GM13976 (cell line): ENCODE results near the gene ELOVL2.

Experiments used
- DNase-seq: peaks from one replicate; pipeline ENCODE4 v3.0.0; 2012; ENCODE audit warnings: low spot score
- in situ Hi-C: fragments of 300-500 bp; cut with MboI; formaldehyde crosslinking; loops from one replicate; pipeline ENCODE4 v1.12.0; 2022; ENCODE audit warnings: low sequenced_read_pairs, mixed read lengths, inconsistent platforms; ENCODE audit not compliant: unreplicated experiment
- TF ChIP-seq, protein P1 (sequence below): IDR thresholded peaks from 2 replicates; pipeline ENCODE4 v1.5.1; 2012; ENCODE audit warnings: borderline replicate concordance, mild to moderate bottlenecking; ENCODE audit not compliant: insufficient read depth; ENCODE audit errors: extremely low read depth, missing control alignments, control extremely low read depth

The ELOVL2 gene

DNA sequence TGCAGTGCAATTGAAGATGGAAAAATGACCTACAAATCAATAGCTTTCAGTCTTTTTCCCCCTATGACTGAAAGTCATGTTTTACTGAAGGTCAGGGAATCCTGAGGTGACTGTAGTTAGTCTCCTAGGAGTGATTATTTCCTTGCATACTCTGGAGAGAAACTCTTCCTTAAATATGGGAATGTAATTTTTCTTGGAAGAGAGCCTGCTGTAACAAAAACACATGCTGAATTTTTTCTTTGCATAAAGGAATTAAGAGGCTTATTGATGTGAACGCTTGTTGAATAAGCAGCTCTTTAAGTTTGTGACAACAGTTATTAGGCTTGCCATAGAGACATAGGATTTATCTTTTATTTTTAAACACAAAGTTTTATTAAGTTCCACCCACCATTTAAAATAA lies 64.5 kb downstream of the ELOVL2 start:
- DNase-seq, result no peak
- TF ChIP-seq, protein P1, sequence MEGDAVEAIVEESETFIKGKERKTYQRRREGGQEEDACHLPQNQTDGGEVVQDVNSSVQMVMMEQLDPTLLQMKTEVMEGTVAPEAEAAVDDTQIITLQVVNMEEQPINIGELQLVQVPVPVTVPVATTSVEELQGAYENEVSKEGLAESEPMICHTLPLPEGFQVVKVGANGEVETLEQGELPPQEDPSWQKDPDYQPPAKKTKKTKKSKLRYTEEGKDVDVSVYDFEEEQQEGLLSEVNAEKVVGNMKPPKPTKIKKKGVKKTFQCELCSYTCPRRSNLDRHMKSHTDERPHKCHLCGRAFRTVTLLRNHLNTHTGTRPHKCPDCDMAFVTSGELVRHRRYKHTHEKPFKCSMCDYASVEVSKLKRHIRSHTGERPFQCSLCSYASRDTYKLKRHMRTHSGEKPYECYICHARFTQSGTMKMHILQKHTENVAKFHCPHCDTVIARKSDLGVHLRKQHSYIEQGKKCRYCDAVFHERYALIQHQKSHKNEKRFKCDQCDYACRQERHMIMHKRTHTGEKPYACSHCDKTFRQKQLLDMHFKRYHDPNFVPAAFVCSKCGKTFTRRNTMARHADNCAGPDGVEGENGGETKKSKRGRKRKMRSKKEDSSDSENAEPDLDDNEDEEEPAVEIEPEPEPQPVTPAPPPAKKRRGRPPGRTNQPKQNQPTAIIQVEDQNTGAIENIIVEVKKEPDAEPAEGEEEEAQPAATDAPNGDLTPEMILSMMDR, result no peak
- in situ Hi-C loops, result no loop called here

DNA sequence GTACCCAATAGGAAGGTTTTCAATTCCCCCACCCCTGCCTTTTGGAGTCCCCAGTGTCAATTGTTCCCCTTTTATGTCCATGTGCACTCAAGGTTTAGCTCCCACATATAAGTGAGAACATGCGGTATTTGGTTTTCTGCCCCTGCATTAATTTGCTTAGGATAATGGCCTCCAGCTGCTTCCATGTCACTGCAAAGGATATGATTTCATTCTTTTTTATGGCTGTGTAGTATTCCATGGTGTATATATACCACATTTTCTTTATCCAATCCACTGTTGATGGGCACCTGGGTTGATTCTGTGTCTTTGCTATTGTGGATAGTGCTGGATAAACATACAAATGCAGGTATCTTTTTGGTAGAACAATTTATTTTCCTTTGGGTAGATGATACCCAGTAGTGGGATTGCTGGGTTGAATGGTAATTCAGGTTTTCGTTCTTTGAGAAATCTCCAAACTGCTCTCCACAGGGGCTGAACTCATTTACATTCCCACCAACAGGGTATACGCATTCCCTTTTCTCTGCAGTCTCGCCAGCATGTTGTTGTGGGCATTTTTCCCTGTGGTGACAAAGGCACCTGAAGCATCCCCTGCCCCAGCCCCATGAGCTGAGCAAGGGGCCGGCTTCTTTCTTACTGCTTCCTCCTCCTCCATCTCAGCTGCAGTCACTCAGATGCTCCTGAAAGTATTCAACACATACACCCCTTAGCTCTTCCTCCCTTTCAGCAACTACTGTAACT lies 66.7 kb downstream of the ELOVL2 start:
- in situ Hi-C loops, result no loop called here
- TF ChIP-seq, protein P1, result no peak
- DNase-seq, result no peak

DNA sequence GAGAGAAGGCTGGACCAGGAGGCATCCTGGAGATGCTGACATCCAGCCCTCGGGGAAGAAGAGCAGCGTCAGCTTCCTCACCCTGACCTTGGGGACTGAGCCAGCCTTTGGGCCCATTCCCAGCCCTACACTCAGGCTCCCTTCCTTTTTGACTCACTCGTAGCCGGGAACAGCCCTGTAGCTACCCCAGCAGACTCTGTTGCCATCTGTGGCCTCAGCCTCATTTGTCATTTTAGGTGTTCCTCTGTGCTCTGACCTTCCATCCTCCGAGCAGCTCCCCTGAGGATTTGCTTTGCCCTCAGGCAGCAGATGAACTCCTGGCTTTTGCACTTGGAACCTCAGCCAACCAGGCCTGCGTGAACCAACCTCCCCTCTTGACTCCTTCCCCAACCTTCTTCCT lies 67.5 kb downstream of the ELOVL2 start:
- TF ChIP-seq, protein P1, result no peak
- in situ Hi-C loops, result no loop called here
- DNase-seq, result no peak

- TF ChIP-seq, protein P1, result no peak
- no peak for DNase-seq
- in situ Hi-C loops, result no loop called here
Measured at GRCh38 chr6:10972196-10972595, 71.9 kb downstream of the ELOVL2 start.

- in situ Hi-C loops, result no loop called here
- TF ChIP-seq, protein P1, result no peak
- no peak for DNase-seq
Measured at GRCh38 chr6:10970731-10971130, 73.4 kb downstream of the ELOVL2 start.

DNA sequence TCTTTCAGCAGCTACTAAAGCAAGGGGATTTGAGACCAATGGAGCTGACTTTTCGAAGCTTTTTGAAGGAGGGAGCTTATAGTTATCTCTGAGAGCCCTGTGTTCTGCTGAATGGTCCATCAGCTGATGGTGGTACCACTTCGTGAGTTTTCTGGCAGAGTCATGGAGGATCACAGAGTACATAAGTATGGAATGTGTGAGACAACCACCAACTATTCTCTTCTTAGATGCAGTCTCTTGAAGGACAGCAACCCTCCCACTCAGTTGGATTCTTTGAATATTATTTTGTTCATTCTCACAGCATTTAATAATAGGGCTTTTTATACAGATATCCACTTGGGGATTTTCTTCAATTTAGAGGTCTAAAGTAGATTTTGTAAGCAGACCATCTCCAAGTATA lies 75.3 kb downstream of the ELOVL2 start:
- TF ChIP-seq, protein P1, result no peak
- DNase-seq, result no peak
- in situ Hi-C loops, result no loop called here

DNA sequence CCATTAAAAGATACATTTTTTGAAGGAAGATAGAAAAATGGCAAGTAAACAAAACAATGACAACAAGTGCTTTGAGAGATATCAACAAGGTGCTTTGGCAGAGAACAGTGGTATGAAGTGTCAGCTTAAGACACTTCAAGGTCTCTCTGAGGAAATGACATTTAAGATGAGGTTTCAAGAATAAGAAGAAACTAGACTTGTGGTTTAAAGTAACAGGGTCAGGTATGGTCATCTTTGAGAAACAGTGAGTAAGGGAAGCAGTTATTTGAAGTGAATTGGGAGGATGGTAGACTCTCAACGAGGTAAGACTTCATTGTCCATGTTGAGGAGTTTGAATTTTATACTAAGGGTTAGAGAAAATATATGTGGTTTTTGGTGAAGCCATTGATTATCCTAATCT lies 79.4 kb downstream of the ELOVL2 start:
- TF ChIP-seq, protein P1, result no peak
- in situ Hi-C loops, result no loop called here
- DNase-seq, result peak; percentile 42
